Smooth muscle cell of the umbilical artery (primary cell): ENCODE results near the gene EIF4E1B. TPM values are rescaled to one million over a fixed set of nuclear protein-coding genes. Genes with fewer than 3 reads are reported as not detected.

ENCODE experiments used
- total RNA-seq: library from RNA; depleted of rRNA; stranded (reverse); fragments of >200 nt; gene quantifications from 2 replicates; pipeline ENCODE4 v1.2.3, GENCODE V29; 2014

The EIF4E1B gene, protein sequence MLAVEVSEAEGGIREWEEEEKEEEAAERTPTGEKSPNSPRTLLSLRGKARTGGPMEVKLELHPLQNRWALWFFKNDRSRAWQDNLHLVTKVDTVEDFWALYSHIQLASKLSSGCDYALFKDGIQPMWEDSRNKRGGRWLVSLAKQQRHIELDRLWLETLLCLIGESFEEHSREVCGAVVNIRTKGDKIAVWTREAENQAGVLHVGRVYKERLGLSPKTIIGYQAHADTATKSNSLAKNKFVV
- not detected in 2 replicates for total RNA-seq

DNA sequence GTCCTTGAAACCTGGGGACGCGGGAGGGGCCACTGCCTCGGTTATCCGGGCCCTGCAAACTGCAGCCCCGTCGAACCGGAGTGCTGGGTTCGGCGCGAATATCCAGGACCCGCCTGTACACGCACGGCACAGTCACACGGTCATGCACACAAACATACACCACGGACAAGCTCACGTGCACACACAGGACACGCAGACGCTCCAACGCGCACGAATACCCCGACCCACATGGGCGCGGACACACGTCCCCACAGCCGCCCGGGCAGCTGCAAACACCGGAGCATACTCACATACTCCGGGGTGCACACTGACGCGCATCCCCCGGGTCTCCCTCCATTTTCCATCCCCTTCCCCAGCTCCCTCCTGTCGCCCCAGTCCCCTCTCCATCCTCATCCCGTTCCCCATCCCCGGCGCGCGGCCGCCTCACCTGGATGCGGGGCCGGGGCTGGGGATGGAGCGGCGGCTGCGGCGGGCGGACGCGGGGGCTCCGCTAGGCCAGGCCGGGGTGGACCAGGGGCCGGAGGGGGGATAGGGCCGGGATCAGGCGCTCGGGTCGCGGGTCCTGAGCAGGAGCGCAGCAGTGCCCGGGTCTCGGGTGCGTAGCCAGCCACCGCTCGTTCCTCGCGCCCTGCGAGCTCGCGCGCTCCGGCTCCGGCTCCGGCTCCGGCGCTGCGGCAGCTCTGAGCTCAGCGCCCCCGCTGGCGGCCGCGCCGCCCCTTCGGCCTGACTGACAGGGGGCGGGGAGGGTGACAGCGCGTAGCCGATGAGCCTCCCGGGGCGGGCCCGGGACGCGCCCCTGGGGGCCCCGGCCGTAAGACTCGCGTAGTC is at the start of gene EIF4E1B, which contains the start of gene SNCB:
EIF4E1B (plus strand) TSS at position 823 of the 828 bp plus-strand sequence. CDS start 12,113 bp downstream, outside the sequence.
SNCB (minus strand) TSS at position 682 of the 828 bp plus-strand sequence. CDS start 880 bp downstream, outside the sequence.

DNA sequence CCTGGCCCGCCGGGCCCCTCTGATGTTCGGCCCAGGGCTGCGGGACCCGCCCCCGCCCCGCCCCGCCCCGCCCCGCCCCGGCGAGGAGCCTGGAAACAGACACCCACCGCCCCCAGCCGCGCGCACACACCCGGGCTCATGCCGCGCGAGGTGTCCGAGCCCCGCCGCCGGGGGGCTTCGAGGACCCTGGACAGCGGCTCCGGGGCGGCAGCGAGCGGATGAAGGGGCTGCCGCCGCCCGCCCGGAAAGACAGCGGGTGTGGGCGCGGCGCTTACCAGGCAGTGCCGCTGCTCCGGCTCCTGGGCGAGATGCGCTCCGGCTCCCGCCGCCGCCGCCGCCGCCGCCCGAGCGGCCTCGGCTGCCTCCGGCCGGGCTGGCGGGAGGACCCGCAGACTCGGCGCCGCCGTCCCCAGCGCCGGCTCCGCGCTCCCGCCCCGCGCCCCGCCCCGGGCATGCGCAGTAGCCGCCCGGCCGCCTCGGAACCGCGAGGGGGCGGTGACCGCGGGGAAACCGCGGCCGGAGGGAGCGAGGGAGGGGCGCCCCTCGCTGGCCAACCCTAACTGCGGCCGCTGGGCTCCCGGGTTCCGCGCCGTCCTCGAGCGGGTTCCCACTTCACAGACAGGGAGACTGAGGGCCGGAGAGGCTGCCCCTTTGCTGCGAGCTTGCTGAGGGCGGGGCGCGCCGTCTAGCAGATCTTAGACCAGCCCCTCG is 20.6 kb upstream of the EIF4E1B start, which contains the start of gene GPRIN1:
GPRIN1 (minus strand) TSS at position 433 of the 711 bp plus-strand sequence. CDS start 10,322 bp downstream, outside the sequence.

DNA sequence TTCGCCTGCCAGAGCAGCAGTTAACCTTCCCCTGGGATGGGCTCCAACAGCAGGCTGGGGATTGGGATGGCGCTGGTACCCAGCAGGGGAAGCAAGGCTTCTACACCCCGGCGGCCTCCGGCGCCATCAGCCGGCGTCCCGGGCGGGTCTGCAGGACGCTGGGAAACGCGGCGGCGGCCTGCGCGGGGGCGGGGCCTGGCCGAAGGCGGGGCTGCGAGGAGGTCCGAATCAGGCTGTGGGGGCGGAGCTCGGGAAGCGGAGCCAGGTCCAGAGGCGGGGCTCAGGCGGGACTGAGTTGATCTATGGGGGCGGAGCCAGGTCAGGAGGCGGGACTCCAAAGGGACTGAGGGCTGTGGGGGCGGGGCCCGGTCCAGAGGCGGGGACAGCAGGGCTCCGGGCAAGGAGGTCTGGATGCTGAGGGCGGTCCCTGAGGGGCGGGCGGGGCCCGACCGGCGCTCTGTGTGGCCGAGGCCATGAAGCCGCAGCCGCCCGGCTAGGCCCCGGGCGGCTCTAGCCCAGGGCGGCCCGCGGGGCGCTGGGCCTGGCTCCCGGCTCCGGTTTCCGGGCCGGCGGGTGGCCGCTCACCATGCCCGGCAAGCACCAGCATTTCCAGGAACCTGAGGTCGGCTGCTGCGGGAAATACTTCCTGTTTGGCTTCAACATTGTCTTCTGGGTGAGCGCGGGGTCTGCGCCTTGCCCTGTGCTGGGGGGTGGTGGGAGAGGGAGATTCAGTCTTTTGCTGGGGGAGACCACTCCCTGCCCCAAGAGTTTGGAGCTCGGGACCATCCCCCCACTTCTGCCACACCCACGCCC is 16.8 kb downstream of the EIF4E1B start, which contains the start of gene TSPAN17:
TSPAN17 (plus strand) TSS at position 455 of the 813 bp plus-strand sequence; CDS start at position 587, 132 bp downstream.

Other genes with a start within 250 kb of the EIF4E1B start
- gene NOP16, start 242.1 kb upstream of the EIF4E1B start, total RNA-seq, result 6.8 and 10.7 TPM in 2 replicates
- 15.4 and 21.3 TPM in 2 replicates for gene HIGD2A, start 241.9 kb upstream of the EIF4E1B start, total RNA-seq
- gene CLTB, start 214.1 kb upstream of the EIF4E1B start, total RNA-seq, result 72.2 and 86.4 TPM in 2 replicates
- gene FAF2, start 182.3 kb upstream of the EIF4E1B start, total RNA-seq, result 39.5 and 48.1 TPM in 2 replicates
- 2.1 and 4.6 TPM in 2 replicates for gene RNF44, start 93.3 kb upstream of the EIF4E1B start, total RNA-seq
- gene CDHR2, start 81.3 kb upstream of the EIF4E1B start, total RNA-seq, result 0.05 TPM in 1 of 2 replicates, not detected in the other
- gene GPRIN1, start 20.5 kb upstream of the EIF4E1B start, total RNA-seq, result 1.8 and 7.3 TPM in 2 replicates
- 0.18 TPM in 1 of 2 replicates, not detected in the other for gene SNCB, start 141 bp upstream of the EIF4E1B start, total RNA-seq
- gene TSPAN17, start 16.8 kb downstream of the EIF4E1B start, total RNA-seq, result 33.3 and 37.6 TPM in 2 replicates
- gene UNC5A, start 179.9 kb downstream of the EIF4E1B start, total RNA-seq, result not detected in 2 replicates